Upper lobe of right lung (tissue), 1 donor: ENCODE results near the gene SNRNP48. TPM values are rescaled to one million over a fixed set of nuclear protein-coding genes. Genes with fewer than 3 reads are reported as not detected.

Source experiments
- ATAC-seq: fragments of 200-7000 bp; cut with Tn5 transposase; one replicate; pipeline ENCODE4 v1.9.1; 2020; ENCODE audit warnings: mild to moderate bottlenecking, moderate library complexity
- DNase-seq: peaks from one replicate; pipeline ENCODE4 v3.0.0-alpha.2; 2020
- H3K27ac ChIP-seq: fragments of 200-600 bp; one replicate; pipeline ENCODE4 v1.8.0; 2022
- H3K27me3 ChIP-seq: fragments of 200-600 bp; one replicate; pipeline ENCODE4 v1.8.0; 2022; ENCODE audit warnings: mild to moderate bottlenecking
- H3K36me3 ChIP-seq: fragments of 200-600 bp; one replicate; pipeline ENCODE4 v1.8.0; 2022
- H3K4me1 ChIP-seq: fragments of 200-600 bp; one replicate; pipeline ENCODE4 v1.8.0; 2022
- H3K4me3 ChIP-seq: fragments of 200-600 bp; one replicate; pipeline ENCODE4 v1.8.0; 2022; ENCODE audit warnings: mild to moderate bottlenecking
- H3K9me3 ChIP-seq: fragments of 200-600 bp; one replicate; pipeline ENCODE4 v1.8.0; 2022
- CTCF ChIP-seq: fragments of 200-600 bp; IDR thresholded peaks from one replicate; pipeline ENCODE4 v1.8.0; 2022; ENCODE audit warnings: antibody characterized with exemption
- intact Hi-C: fragments of 100-400 bp; cut with DNase I; formaldehyde crosslinking; loops from one replicate; pipeline ENCODE4 v1.11.0; 2022
- total RNA-seq: library from RNA; stranded (reverse); fragmentation: NEBNext Ultra II Directional; extraction: Animal tissue kit (Norgen Biotek cat#: 25700); gene quantifications from one replicate; pipeline ENCODE4 v1.2.1, GENCODE V29; 2021
- donor health status: DM: no; HTN: yes; CAD: no; lungs with severe emphysema.

SNRNP48 gene
- total RNA-seq, 1 donor from 2014 or later = 10.2 TPM

DNA sequence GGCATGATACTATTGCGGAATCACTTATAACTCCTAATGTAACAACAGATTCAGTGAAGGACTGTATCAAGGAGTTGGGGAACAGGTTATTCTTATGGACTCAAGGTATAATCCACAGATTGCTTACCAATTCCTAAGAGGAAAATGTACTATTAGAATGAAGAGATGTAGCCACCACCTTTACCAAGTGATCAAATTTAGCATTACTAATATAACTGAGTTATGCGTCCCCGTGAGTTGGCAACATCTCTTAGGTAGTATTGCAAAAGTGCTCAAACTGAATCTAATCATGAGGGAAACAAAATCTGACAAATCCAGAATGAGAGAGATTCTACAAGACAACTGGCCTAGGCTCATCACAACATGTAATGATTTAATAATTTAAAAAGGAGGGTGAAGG lies 777 bp upstream of the SNRNP48 start:
- peaks cover 6% of the 10 kb centered on the region for H3K36me3 ChIP-seq
- H3K4me1 ChIP-seq = peaks cover 23% of the 10 kb centered on the region
- no peaks in the 10 kb centered on the region for H3K9me3 ChIP-seq
- H3K27ac ChIP-seq = no peak overlapping the region
- no peak for ATAC-seq
- intact Hi-C loops = no loop called here
- no peak for DNase-seq
- TF ChIP-seq CTCF = no peak
- peak overlapping the region; percentile 85 for H3K4me3 ChIP-seq
- no peaks in the 10 kb centered on the region for H3K27me3 ChIP-seq

- Histone ChIP-seq H3K9me3 (no peaks in the 10 kb centered on the region), H3K27ac (no peak overlapping the region), H3K27me3 (no peaks in the 10 kb centered on the region), H3K36me3 (peaks cover 23% of the 10 kb centered on the region), H3K4me1 (peaks cover 23% of the 10 kb centered on the region), H3K4me3 (peak overlapping the region; percentile 85)
- ATAC-seq (peak; percentile 6), DNase-seq (no peak)
- no peak for TF ChIP-seq CTCF
- intact Hi-C loops = no loop called here
These were observed 912 bp downstream of the SNRNP48 start for GRCh38 chr6:7590918-7591302.

DNA sequence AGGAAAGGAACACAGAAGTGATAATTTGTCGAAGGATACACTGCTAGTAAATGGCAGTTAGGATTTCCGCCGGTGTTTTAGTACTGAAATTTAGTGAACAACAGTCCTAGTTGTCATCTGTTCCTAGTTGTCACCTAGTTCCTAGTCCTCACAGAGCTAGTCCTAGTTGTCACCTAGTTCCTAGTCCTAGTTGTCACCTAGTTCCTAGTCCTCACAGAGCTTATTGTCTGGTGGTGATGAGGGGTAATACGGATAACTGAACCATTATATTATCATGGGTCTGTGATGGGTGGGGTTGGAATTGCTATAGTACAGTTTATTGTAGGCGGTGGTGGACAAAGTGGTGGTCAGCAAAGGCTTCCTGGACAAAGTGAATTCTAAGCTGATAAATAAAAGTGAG lies 1.8 kb downstream of the SNRNP48 start:
- DNase-seq (no peak), ATAC-seq (no peak)
- peaks cover 31% of the 10 kb centered on the region for H3K36me3 ChIP-seq
- H3K27ac ChIP-seq = no peak overlapping the region
- H3K27me3 ChIP-seq = no peaks in the 10 kb centered on the region
- intact Hi-C loops = no loop called here
- H3K4me1 ChIP-seq = peaks cover 23% of the 10 kb centered on the region
- no peak overlapping the region for H3K4me3 ChIP-seq
- no peak for TF ChIP-seq CTCF
- no peaks in the 10 kb centered on the region for H3K9me3 ChIP-seq

DNA sequence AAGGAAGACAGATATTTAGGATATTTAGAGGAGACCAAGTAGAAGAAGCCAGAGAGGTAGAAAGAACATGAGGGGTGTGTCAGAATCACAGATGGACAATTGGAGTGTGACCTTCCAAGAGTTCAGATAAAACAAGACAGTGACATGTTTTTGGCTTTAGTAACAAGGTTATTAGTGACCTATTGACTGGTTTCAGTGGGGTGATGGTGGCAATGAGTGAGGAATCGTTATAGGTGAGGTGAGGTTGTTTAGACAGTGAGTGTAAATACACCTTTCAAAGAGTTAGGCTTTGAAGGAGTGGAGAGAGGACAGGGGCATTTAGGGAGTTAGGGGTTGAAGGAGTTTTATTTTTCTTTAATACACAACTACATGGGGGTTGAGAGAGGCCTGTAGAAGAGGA lies 3.2 kb downstream of the SNRNP48 start:
- intact Hi-C loops = no loop called here
- no peak for TF ChIP-seq CTCF
- no peaks in the 10 kb centered on the region for H3K27me3 ChIP-seq
- peaks cover 23% of the 10 kb centered on the region for H3K4me1 ChIP-seq
- H3K4me3 ChIP-seq = no peak overlapping the region
- ATAC-seq (no peak), DNase-seq (no peak)
- H3K27ac ChIP-seq = no peak overlapping the region
- H3K36me3 ChIP-seq = peaks cover 45% of the 10 kb centered on the region
- no peaks in the 10 kb centered on the region for H3K9me3 ChIP-seq

DNA sequence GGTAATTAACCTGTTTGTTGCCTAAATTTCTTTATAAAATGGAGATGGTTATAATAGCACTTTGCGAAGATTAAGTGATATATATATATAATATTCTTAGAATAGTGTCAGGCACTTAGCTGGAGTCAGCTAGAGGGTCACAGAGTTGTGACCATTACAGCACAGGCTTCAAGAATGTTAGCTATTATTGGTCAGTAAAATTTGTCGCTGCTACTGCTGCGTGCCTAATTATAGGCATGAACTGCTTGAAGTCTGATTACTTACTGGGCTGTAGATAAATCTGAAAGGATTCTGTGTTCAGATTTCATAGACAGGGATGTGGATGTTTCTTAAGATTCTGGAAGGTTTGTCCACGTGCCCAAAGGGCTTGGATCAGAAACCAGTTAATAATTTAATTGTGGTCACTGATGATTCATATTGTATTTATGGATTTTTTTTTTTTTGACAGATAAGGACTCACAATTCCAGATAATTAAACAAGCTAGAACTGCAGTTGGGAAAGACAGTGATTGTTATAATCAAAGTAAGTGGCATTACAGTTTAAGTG lies 4.7 kb downstream of the SNRNP48 start:
- Histone ChIP-seq H3K36me3 (peaks cover 58% of the 10 kb centered on the region), H3K4me1 (peaks cover 14% of the 10 kb centered on the region), H3K27ac (no peak overlapping the region), H3K9me3 (no peaks in the 10 kb centered on the region), H3K27me3 (no peaks in the 10 kb centered on the region), H3K4me3 (no peak overlapping the region)
- DNase-seq (no peak), ATAC-seq (no peak)
- no peak for TF ChIP-seq CTCF
- intact Hi-C loops = no loop called here

DNA sequence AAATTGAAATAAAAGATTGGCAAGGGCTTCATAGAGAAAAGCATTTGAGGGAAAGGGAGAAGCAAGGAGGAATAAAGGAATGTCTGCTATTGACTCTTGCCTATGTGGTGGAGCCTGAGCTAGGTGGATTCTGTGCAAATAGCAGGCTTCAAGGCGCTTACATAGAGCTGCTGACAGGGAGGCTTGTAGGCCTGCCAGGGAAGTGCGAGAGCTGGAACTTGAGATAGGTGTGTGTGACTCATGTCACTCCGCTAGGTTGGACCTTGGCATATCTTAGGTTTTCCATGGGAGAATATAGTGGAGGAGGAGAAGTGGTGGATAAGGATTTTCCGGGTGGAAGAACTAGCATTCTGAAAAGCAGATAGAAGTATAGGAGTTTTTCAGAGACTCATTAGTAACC lies 14.0 kb downstream of the SNRNP48 start:
- Histone ChIP-seq H3K4me3 (no peak overlapping the region), H3K36me3 (peaks cover 95% of the 10 kb centered on the region), H3K9me3 (no peaks in the 10 kb centered on the region), H3K27me3 (no peaks in the 10 kb centered on the region), H3K4me1 (no peaks in the 10 kb centered on the region), H3K27ac (no peak overlapping the region)
- intact Hi-C loops = loop anchor here (10.0 kb wide), 1 partner anchor 199 kb away; no protein-coding TSS in a partner anchor
- no peak for TF ChIP-seq CTCF
- ATAC-seq = no peak
- DNase-seq = no peak
